Caki2 (cell line): ENCODE results near the gene MAPRE2. TPM values are rescaled to one million over a fixed set of nuclear protein-coding genes. Genes with fewer than 3 reads are reported as not detected.
"Not testable (repeated sequence)": the region's sequence is repeated elsewhere in the genome, so short reads cannot be mapped to it uniquely, and the experiment has no call there.

Experiments used
- DNase-seq: peaks from one replicate; pipeline ENCODE4 v3.0.0-alpha.2; 2015; ENCODE audit warnings: low read depth
- in situ Hi-C: cut with HindIII; loops from 2 replicates; pipeline ENCODE4 v1.10.0; 2016; ENCODE audit warnings: low sequenced_read_pairs, low pct_unique_long_range_greater_than_20kb, mixed read lengths
- total RNA-seq: library from RNA; depleted of rRNA; stranded (reverse); fragments of >200 nt; shearing (Covaris generic); gene quantifications from 2 replicates; pipeline ENCODE4 v1.2.3, GENCODE V29; 2014; ENCODE audit warnings: low replicate concordance

Gene MAPRE2
- total RNA-seq, 1 experiment from 2014 or later: 9.2 TPM

GRCh38 chr18:35107216-35107615 lies 66.0 kb downstream of the MAPRE2 start:
- DNase-seq: no peak
- in situ Hi-C loops: no loop called here

- DNase-seq, in situ Hi-C loops: not testable (repeated sequence)
These were observed 66.9 kb downstream of the MAPRE2 start for GRCh38 chr18:35108088-35108487.

DNA sequence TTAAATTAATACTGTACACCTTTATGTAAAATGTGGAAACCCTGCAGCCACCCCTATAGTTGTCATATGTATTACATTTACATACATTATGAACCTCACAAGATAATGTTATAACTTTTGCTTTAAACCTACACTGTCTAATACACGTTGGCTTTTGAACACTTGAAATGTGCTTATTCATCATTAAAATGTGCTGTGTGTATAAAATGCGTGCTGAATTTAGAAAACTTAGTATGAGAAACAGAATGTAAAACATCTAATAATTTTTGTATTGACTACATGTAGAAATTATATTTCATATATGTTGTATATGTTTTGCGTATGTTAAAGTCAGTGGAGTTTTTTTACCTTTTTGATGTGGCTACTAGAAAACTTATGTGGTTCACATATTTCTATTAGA lies 68.8 kb downstream of the MAPRE2 start:
- DNase-seq: no peak
- in situ Hi-C loops: no loop called here

DNA sequence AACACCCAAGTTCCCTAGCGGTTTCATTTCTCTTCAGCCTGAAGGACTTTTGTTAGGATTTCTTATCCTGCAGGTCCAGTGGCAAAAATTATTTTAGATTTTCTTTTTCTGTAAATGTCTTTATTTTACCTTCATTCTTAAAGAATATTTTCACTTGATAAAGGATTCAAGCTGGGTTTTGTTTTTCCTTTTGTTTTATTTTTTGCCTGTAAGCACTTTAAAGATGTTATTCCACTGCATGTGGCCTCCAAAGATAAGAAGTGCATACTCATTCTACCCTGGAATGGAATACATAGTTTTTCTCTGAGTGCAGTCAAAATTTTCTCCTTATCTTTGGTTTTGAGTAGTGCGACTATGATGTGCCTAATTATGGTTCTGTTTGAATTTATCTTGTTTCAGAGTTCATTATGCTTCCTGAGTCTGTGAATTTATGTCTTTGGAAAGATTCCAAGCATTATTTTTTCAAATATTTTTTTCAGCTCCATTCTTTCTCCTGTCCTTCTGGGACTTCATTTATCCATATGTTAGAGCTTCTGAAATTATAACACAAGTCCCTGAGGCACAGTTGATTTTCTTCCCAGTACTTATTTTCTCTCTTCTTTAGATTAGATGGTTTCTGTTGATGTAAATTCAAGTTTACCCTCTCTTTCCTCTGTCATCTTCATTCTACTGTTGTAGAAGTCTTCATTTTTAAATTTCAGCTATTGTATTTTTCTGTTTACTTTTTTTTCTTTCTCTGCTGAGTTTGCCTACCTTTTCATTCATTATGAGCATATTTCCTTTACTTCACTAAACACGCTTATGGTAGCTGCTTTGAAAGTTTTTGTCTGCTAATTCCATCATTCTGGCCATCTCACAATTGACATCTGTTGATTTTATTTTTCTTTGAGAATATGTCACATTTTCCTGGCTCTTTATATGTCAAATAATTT lies 69.6 kb downstream of the MAPRE2 start:
- in situ Hi-C loops: no loop called here
- DNase-seq: no peak

DNA sequence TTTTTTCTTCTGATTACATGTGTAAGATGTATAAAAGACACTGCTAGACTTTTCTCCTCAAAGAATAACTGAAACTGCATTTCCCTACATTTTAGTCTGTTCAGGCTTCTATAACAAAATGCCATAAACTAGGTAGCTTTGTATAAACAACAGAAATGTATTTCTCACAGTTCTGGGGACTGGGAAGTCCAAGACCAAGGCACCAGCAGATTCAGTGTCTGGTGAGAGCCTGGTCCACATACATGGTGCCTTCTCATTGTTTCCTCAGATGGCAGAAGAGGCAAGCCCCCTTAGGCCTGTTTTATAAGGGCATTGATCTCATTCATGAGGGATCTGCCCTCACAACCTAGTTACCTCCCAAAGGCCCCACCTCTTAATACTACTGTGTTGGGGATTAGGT lies 71.5 kb downstream of the MAPRE2 start:
- DNase-seq: no peak
- in situ Hi-C loops: no loop called here

DNA sequence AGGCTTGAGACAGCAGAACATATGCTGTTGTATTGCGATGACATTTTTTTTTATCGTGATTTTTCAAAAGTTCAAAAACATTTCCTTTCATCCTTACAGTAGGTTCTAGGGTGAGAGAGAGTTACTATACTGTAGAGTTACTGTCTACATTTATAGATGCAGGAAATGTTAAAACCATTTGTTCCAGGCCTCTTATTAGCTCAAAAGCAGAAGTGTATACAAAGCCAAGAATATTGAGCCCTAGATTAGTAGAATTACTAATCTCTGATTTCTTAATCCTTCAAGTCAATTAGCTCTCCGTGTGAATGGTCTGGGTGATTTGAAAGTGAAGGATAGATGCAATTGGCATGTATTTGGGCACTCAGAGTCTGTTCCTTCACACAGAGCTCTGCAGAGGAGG lies 73.1 kb downstream of the MAPRE2 start:
- in situ Hi-C loops: no loop called here
- no peak for DNase-seq

DNA sequence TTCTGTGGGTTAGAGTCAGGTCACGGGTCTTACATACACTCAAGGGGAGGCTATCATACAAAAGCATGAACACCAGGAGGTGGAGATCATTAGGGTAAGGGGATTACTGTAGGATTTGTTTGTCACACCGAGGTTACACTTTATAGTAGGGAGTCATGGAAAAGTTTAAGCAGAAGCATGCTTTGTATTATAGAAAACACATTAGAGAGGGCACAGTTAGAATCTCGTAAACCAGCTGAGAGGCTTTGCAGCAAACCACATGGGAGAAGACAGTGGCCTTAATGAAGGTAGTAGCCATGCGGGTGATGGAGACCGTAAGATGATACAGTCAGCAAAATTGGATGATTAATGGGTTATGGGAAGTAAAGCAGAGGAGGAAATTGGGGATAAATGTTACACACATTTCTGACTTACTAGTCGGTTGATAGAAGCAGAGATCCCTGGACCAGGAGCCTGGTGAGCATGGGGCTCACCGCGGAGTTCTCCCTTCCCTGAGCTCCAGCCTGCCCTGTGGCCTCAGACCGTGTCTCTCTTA lies 75.6 kb downstream of the MAPRE2 start:
- DNase-seq: no peak
- in situ Hi-C loops: no loop called here

- DNase-seq: no peak
- in situ Hi-C loops: no loop called here
These were observed 76.2 kb downstream of the MAPRE2 start for GRCh38 chr18:35117372-35117771.

DNA sequence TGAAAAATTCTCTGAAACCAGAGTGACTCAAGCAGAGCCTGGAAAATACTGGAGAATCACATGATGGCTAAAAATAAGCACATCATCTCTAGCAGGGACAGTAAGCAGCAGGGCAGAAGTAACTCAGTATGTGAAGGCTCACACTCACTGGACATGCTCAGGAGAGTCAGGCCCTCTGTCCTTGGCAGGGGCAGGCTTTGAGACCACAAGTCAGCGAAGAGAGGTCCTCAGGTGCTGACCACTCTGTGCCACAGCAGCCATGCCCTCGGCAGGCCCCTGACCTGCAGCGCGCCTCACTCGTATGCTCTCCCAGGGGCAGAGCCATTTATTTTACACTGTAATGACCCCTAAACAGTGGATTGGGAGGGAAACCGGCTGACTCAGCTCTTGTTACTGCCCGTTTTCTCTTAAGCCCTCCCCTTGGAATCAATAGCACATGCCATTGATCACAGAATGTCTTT lies 76.8 kb downstream of the MAPRE2 start:
- in situ Hi-C loops: no loop called here
- no peak for DNase-seq

DNA sequence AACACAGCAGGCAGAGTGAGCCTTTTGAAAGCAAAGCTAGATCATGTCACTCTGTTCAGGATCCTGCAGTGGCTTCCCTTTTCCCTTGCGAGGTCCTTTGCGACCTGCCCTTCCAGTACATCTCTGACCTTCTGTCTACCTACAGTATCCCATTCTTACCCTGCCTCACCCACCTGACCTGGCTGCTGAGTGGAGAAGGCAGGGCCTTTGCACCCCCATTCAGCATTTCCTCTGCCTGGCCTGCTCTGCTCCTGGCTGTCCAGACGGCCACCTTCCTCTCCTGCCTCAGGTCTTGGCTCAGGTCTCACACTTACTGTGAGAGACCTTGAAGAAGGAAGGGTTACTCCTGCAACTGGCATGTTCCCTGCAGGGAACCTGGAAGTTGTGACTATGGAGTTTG lies 77.4 kb downstream of the MAPRE2 start:
- no peak for DNase-seq

DNA sequence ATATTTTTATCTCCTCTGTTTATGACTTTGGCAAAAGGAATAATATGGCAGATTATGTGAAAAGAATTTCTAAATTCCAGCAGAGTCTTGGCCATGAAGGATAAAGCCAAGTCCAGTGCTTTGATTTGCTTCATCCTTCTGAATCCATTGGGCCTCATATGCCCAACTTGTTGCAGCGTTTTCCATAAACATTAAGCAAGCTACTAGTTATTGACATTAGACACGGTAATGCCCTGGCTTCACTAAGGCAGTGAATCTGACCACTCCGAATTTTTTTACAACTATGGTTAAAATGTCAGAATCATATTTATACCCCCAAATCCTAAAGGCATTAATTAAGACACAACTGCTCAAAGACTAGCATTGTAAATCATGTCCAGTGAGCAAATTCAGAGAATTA lies 79.8 kb downstream of the MAPRE2 start:
- no peak for DNase-seq
- in situ Hi-C loops: no loop called here

More for the DNA sequence above, 77.4 kb downstream of the MAPRE2 start:
- in situ Hi-C loops: no loop called here

GRCh38 chr18:35121531-35121930 lies 80.3 kb downstream of the MAPRE2 start:
- in situ Hi-C loops: no loop called here
- DNase-seq: no peak

DNA sequence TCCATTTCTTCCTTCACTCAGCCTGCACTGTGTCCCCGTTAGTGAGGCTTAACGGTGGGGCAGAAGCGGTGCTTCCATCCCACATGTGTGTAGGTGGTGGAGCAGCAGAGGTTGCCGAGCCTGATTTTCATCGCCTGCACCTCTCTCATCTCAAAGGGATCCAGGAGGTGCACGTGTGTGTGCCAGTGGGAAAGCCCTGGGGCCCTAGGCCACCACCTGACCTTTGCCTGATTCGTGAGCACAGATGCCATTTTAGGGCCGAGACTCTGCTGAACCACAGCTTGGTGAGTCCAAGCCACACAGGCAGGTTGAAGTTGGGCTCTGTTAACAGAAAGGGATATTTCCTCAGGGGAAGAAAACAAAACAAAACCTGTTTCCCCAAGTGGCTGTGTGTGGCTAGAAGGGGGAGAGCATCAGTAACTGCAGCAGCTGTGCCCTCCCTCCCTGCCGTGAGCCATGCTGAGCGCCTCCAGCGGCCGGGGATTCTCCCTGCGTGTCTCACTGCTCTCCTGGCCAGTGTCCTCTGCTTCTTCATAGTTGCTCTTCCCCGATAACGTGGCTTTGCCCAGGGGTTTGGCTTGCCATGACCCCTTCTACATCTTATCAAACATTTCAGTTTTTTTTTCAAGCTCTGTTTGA lies 81.5 kb downstream of the MAPRE2 start:
- in situ Hi-C loops: no loop called here
- DNase-seq: no peak

GRCh38 chr18:35123811-35124210 lies 82.6 kb downstream of the MAPRE2 start:
- in situ Hi-C loops: no loop called here
- no peak for DNase-seq

GRCh38 chr18:35127201-35127600 lies 86.0 kb downstream of the MAPRE2 start:
- DNase-seq: no peak
- in situ Hi-C loops: no loop called here

GRCh38 chr18:35128675-35129074 lies 87.5 kb downstream of the MAPRE2 start:
- DNase-seq: no peak
- in situ Hi-C loops: no loop called here

DNA sequence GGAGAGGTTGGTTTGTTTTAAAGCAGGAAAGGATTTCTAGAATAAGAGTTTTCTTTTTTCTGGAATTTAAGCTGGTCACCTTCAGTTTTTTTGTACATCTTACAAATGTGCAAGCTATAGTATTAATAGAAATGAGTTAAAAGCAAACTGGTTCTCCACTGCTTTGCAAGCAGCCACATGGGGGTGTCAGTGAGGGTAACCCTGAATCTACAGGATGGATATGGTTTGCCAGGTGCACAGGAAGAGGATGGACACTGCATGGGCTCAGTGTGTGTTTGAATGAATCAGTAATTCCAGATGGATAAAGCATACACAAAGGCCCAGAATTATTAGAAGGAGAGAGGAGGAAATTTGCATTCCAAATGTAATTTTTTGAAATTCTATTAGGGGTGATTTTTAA lies 89.0 kb downstream of the MAPRE2 start:
- no peak for DNase-seq
- in situ Hi-C loops: no loop called here

GRCh38 chr18:35131387-35132020 lies 90.3 kb downstream of the MAPRE2 start:
- in situ Hi-C loops: no loop called here
- DNase-seq: no peak
